Tibial nerve (tissue), 4 donors: ENCODE results near the gene ZDHHC8.

Source experiments
- EP300 ChIP-seq, 2 donors: sonication (generic); formaldehyde crosslinking; IDR thresholded peaks; one replicate each; pipeline ENCODE4 v1.6.1; 2017; ENCODE audit warnings: antibody characterized with exemption in 2 of 2, mild to moderate bottlenecking in 1 of 2
- POLR2A ChIP-seq, 2 donors: fragments of 450-650 bp; IDR thresholded peaks; one replicate each; pipeline ENCODE4 v1.6.1; 2017; ENCODE audit warnings: antibody characterized with exemption in 2 of 2, mild to moderate bottlenecking in 2 of 2, moderate library complexity in 2 of 2
- TF ChIP-seq, protein P1 (sequence below), 5 experiments: fragments of 200-600 bp in 3 of 5; fragments of 450-650 bp in 2 of 5; sonication (generic) in 3 of 5; IDR thresholded peaks; one replicate each; pipeline ENCODE4 v1.5.1; 2016 to 2019; ENCODE audit warnings: antibody characterized with exemption in 5 of 5, mild to moderate bottlenecking in 3 of 5, moderate library complexity in 2 of 5

- TF ChIP-seq, protein P1, sequence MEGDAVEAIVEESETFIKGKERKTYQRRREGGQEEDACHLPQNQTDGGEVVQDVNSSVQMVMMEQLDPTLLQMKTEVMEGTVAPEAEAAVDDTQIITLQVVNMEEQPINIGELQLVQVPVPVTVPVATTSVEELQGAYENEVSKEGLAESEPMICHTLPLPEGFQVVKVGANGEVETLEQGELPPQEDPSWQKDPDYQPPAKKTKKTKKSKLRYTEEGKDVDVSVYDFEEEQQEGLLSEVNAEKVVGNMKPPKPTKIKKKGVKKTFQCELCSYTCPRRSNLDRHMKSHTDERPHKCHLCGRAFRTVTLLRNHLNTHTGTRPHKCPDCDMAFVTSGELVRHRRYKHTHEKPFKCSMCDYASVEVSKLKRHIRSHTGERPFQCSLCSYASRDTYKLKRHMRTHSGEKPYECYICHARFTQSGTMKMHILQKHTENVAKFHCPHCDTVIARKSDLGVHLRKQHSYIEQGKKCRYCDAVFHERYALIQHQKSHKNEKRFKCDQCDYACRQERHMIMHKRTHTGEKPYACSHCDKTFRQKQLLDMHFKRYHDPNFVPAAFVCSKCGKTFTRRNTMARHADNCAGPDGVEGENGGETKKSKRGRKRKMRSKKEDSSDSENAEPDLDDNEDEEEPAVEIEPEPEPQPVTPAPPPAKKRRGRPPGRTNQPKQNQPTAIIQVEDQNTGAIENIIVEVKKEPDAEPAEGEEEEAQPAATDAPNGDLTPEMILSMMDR (IDR thresholded peaks at IDR 0.05): no peak
- TF ChIP-seq POLR2A (IDR thresholded peaks at IDR 0.05) (no peak), EP300 (IDR thresholded peaks at IDR 0.05) (no peak)
Measured at GRCh38 chr22:20154602-20155187, 23.1 kb downstream of the ZDHHC8 start.
